Measurements from ENCODE around the gene TCN1. TPM values are rescaled to one million over a fixed set of nuclear protein-coding genes. Genes with fewer than 3 reads are reported as not detected.

TCN1 gene
- total RNA-seq, 2 experiments from 2014 or later, result not detected

GRCh38 chr11:59812220-59812619, 54.1 kb downstream of the TCN1 start:
- ChIA-PET CTCF (no interaction called here), POLR2A (no interaction called here)

GRCh38 chr11:59810911-59811259, 55.4 kb downstream of the TCN1 start:
- CTCF ChIA-PET, result interaction anchor here (1.4 to 3.5 kb wide), 2 partner anchors 56 to 441 kb away, joined by 3 to 19 read pairs; partner anchors contain the start of gene STX3
- POLR2A ChIA-PET, result no interaction called here

GRCh38 chr11:59810189-59810910, 55.9 kb downstream of the TCN1 start, which contains the start of gene MRPL16:
Gene MRPL16, minus strand, starts transcription at chr11:59810778. Its CDS starts 120 bp downstream, at chr11:59810658.
- ChIA-PET POLR2A (no interaction called here), CTCF (interaction anchor here (0.7 to 3.5 kb wide), 3 partner anchors 56 to 456 kb away, joined by 3 to 19 read pairs (median 3); partner anchors contain the start of gene STX3)

GRCh38 chr11:59807047-59807610, 59.2 kb downstream of the TCN1 start:
- POLR2A ChIA-PET, result no interaction called here

GRCh38 chr11:59804061-59804460, 62.2 kb downstream of the TCN1 start:
- POLR2A ChIA-PET, result no interaction called here
- CTCF ChIA-PET, result no interaction called here

More at GRCh38 chr11:59807047-59807610, 59.2 kb downstream of the TCN1 start:
- CTCF ChIA-PET, result no interaction called here

Other genes with a start within 250 kb of the TCN1 start
- 10 to 100 TPM; 59.0 to 60.1 TPM for gene PATL1, start 197.4 kb downstream of the TCN1 start, total RNA-seq
- gene OR10V1, start 152.6 kb downstream of the TCN1 start, total RNA-seq, result not detected
- gene STX3, start 111.1 kb downstream of the TCN1 start, total RNA-seq, result 1 to 10 TPM; 8.8 to 9.4 TPM
- gene MRPL16, start 55.7 kb downstream of the TCN1 start, total RNA-seq, result 10 to 100 TPM; 96.2 to 96.5 TPM
- gene CBLIF, start 21.0 kb downstream of the TCN1 start, total RNA-seq, result not detected
- not detected for gene OOSP3, start 12.3 kb upstream of the TCN1 start, total RNA-seq
- gene OOSP1, start 71.9 kb upstream of the TCN1 start, total RNA-seq, result not detected
- not detected for gene OOSP4A, start 97.5 kb upstream of the TCN1 start, total RNA-seq
- gene OOSP4B, start 150.7 kb upstream of the TCN1 start, total RNA-seq, result not detected
- gene OOSP2, start 173.9 kb upstream of the TCN1 start, total RNA-seq, result not detected
- not detected for gene MS4A3, start 190.2 kb upstream of the TCN1 start, total RNA-seq
- gene MS4A2, start 222.2 kb upstream of the TCN1 start, total RNA-seq, result not detected